HepG2 (cell line): Measurements from ENCODE around the gene OTUB2. TPM values are rescaled to one million over a fixed set of nuclear protein-coding genes. Genes with fewer than 3 reads are reported as not detected.
A peak's percentile ranks its signal among the peaks of the same experiment; 100 is the strongest.

Source experiments
- BCL6 ChIP-seq: IDR thresholded peaks from 2 replicates; pipeline ENCODE4 v1.6.1; 2016; ENCODE audit warnings: missing genetic modification reagents, missing compliant biosample characterization
- CBX5 ChIP-seq: sonication (generic); formaldehyde crosslinking; IDR thresholded peaks from 2 replicates; pipeline ENCODE4 v1.4.0; 2020; ENCODE audit warnings: missing genetic modification reagents, borderline replicate concordance
- CC2D1A ChIP-seq: sonication (generic); formaldehyde crosslinking; IDR thresholded peaks from 2 replicates; pipeline ENCODE4 v1.8.1; 2023; ENCODE audit warnings: mild to moderate bottlenecking, missing genetic modification reagents
- EED ChIP-seq: sonication (generic); formaldehyde crosslinking; IDR thresholded peaks from 2 replicates; pipeline ENCODE4 v1.5.0; 2020; ENCODE audit warnings: mild to moderate bottlenecking, missing genetic modification reagents
- GZF1 ChIP-seq: sonication (generic); formaldehyde crosslinking; IDR thresholded peaks from 2 replicates; pipeline ENCODE4 v1.5.1; 2020; ENCODE audit warnings: mild to moderate bottlenecking, missing genetic modification reagents
- HOXA3 ChIP-seq: sonication (generic); formaldehyde crosslinking; IDR thresholded peaks from 2 replicates; pipeline ENCODE4 v1.5.0; 2020; ENCODE audit warnings: missing genetic modification reagents
- KLF12 ChIP-seq: sonication (generic); formaldehyde crosslinking; IDR thresholded peaks from 2 replicates; pipeline ENCODE4 v1.4.0; 2020; ENCODE audit warnings: missing genetic modification reagents, borderline replicate concordance
- MIER3 ChIP-seq: IDR thresholded peaks from 2 replicates; pipeline ENCODE4 v1.6.1; 2016; ENCODE audit warnings: missing compliant biosample characterization, borderline replicate concordance
- NCOA2 ChIP-seq: sonication (generic); formaldehyde crosslinking; IDR thresholded peaks from 2 replicates; pipeline ENCODE4 v1.8.0; 2022; ENCODE audit warnings: inconsistent platforms
- SIN3A ChIP-seq: IDR thresholded peaks from 2 replicates; pipeline ENCODE4 v1.6.1; 2011; ENCODE audit warnings: low read depth, mild to moderate bottlenecking, control low read depth, low read length, borderline replicate concordance
- SNAI1 ChIP-seq: sonication (generic); formaldehyde crosslinking; IDR thresholded peaks from 2 replicates; pipeline ENCODE4 v1.5.0; 2020; ENCODE audit warnings: mild to moderate bottlenecking, missing genetic modification reagents, borderline replicate concordance
- SP2 ChIP-seq: sonication (generic); formaldehyde crosslinking; IDR thresholded peaks from 2 replicates; pipeline ENCODE4 v1.5.1; 2020; ENCODE audit warnings: mild to moderate bottlenecking, missing genetic modification reagents
- TAF15 ChIP-seq: fragments of 200-400 bp; formaldehyde crosslinking; IDR thresholded peaks from one replicate; pipeline ENCODE4 v1.6.1; 2018; ENCODE audit warnings: mild to moderate bottlenecking, low read depth, low read length; ENCODE audit not compliant: poor library complexity, severe bottlenecking
- TEAD3 ChIP-seq: optimal IDR thresholded peaks from 2 replicates; pipeline ENCODE3; 2016; ENCODE audit warnings: borderline replicate concordance
- ZFP36L1 ChIP-seq: sonication (generic); formaldehyde crosslinking; IDR thresholded peaks from 2 replicates; pipeline ENCODE4 v1.8.0; 2022; ENCODE audit warnings: mild to moderate bottlenecking, missing genetic modification reagents, moderate library complexity
- ZNF205 ChIP-seq: IDR thresholded peaks from 2 replicates; pipeline ENCODE4 v1.6.1; 2018; ENCODE audit warnings: missing biosample characterization, missing genetic modification reagents
- ZNF446 ChIP-seq: sonication (generic); formaldehyde crosslinking; IDR thresholded peaks from 2 replicates; pipeline ENCODE4 v1.5.0; 2020; ENCODE audit warnings: mild to moderate bottlenecking, missing genetic modification reagents
- ZNF460 ChIP-seq: sonication (generic); formaldehyde crosslinking; IDR thresholded peaks from 2 replicates; pipeline ENCODE4 v1.5.1; 2020; ENCODE audit warnings: missing genetic modification reagents, mild to moderate bottlenecking, borderline replicate concordance
- ZNF513 ChIP-seq: sonication (generic); formaldehyde crosslinking; conservative IDR thresholded peaks from 2 replicates; pipeline ENCODE4 v1.5.0; 2020; ENCODE audit warnings: missing genetic modification reagents
- ZNF546 ChIP-seq: sonication (generic); formaldehyde crosslinking; conservative IDR thresholded peaks from 2 replicates; pipeline ENCODE4 v1.8.1; 2023; ENCODE audit warnings: mild to moderate bottlenecking, missing genetic modification reagents
- ZNF549 ChIP-seq: sonication (generic); formaldehyde crosslinking; IDR thresholded peaks from 2 replicates; pipeline ENCODE4 v1.5.0; 2020; ENCODE audit warnings: missing genetic modification reagents
- ZNF580 ChIP-seq: IDR thresholded peaks from 2 replicates; pipeline ENCODE4 v1.6.1; 2016; ENCODE audit warnings: low read depth, borderline replicate concordance
- polyA plus RNA-seq, 8 experiments: library from polyadenylated mRNA; depleted of rRNA in 3 of 8; stranded (reverse) in 7 of 8; unstranded in 1 of 8; fragments of >200 nt; fragmentation: Illumina TruSeq in 4 of 8; extraction: Trizol in 4 of 8; gene quantifications; 2 replicates each; pipeline versions ENCODE4 v1.2.1 to v1.2.3, GENCODE V29; 2011 to 2016; ENCODE audit warnings: low read depth in 4 of 8, missing spikeins in 1 of 8, mixed read lengths in 1 of 8; ENCODE audit not compliant: insufficient read depth in 1 of 8
- total RNA-seq, 5 experiments: library from RNA; depleted of rRNA; stranded (reverse); fragments of >200 nt; fragmentation: Illumina TruSeq; extraction: Trizol; gene quantifications; 2 replicates each; pipeline ENCODE4 v1.2.3, GENCODE V29; 2016; ENCODE audit warnings: low read depth in 1 of 5
- TF ChIP-seq, protein P1 (sequence below): sonication (generic); formaldehyde crosslinking; IDR thresholded peaks from 2 replicates; pipeline ENCODE4 v1.4.0; 2020; ENCODE audit warnings: missing genetic modification reagents
- TF ChIP-seq, protein P2 (sequence below), 2 experiments: IDR thresholded peaks; 2 replicates each; pipeline ENCODE4 v1.6.1; 2011 to 2012; ENCODE audit warnings: low read length in 2 of 2, borderline replicate concordance in 1 of 2, low read depth in 1 of 2, mild to moderate bottlenecking in 1 of 2, moderate library complexity in 1 of 2

Gene OTUB2
- total and polyA plus RNA-seq, 2 of the 13 experiments (the other 11 are each of a cell fraction or from before 2014, with no cell fraction given): 2.2 to 2.4 TPM

DNA sequence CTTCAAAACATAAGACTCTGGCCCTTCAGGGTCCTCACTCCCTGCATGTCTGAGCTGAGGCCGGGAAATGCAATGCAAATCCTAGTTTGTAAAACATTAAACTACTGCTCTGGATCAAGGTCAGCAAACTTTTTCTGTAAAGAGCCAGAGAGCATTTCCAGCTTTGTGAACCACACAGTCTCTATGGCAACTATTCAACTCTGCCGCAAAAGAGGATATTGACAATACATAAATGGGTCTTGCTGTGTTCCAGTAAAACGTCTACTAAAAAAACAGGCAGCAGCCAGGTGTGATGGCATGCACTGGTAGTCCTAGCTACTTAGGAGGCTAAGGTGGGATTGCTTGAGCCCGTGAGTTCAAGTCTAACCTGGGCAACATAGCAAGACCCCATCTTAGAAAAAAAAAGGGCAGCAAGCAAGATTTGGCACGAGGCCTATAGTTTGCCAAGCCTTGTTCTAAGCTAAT is 32.6 kb downstream of the OTUB2 start (continued):
- TF ChIP-seq HOXA3 (CRISPR knock-in tag) (peak; percentile 63; the same call in 1 of the 2 replicates), SNAI1 (CRISPR knock-in tag) (no peak), CC2D1A (no peak), TEAD3 (peak; percentile 45), CBX5 (0 out of 2 replicates have a peak, but pooled peaks have one; percentile 38), BCL6 (CRISPR knock-in tag) (peak; percentile 35), GZF1 (no peak), ZNF446 (CRISPR knock-in tag) (no peak), EED (CRISPR knock-in tag) (no peak), ZNF460 (no peak), SIN3A (no peak), ZNF549 (CRISPR knock-in tag) (no peak), SP2 (no peak), ZNF513 (CRISPR knock-in tag) (no peak), ZNF205 (CRISPR knock-in tag) (0 out of 2 replicates have a peak, but pooled peaks have one; percentile 34), MIER3 (CRISPR knock-in tag) (0 out of 2 replicates have a peak, but pooled peaks have one; percentile 16), TAF15 (no peak), NCOA2 (CRISPR knock-in tag) (peak; percentile 87), ZNF580 (CRISPR knock-in tag) (no peak), ZNF546 (no peak), ZFP36L1 (no peak), KLF12 (CRISPR knock-in tag) (no peak)
- TF ChIP-seq, protein P1, sequence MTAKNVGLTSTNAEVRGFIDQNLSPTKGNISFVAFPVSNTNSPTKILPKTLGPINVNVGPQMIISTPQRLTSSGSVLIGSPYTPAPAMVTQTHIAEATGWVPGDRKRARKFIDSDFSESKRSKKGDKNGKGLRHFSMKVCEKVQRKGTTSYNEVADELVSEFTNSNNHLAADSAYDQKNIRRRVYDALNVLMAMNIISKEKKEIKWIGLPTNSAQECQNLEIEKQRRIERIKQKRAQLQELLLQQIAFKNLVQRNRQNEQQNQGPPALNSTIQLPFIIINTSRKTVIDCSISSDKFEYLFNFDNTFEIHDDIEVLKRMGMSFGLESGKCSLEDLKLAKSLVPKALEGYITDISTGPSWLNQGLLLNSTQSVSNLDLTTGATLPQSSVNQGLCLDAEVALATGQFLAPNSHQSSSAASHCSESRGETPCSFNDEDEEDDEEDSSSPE: no peak
- TF ChIP-seq, protein P2, sequence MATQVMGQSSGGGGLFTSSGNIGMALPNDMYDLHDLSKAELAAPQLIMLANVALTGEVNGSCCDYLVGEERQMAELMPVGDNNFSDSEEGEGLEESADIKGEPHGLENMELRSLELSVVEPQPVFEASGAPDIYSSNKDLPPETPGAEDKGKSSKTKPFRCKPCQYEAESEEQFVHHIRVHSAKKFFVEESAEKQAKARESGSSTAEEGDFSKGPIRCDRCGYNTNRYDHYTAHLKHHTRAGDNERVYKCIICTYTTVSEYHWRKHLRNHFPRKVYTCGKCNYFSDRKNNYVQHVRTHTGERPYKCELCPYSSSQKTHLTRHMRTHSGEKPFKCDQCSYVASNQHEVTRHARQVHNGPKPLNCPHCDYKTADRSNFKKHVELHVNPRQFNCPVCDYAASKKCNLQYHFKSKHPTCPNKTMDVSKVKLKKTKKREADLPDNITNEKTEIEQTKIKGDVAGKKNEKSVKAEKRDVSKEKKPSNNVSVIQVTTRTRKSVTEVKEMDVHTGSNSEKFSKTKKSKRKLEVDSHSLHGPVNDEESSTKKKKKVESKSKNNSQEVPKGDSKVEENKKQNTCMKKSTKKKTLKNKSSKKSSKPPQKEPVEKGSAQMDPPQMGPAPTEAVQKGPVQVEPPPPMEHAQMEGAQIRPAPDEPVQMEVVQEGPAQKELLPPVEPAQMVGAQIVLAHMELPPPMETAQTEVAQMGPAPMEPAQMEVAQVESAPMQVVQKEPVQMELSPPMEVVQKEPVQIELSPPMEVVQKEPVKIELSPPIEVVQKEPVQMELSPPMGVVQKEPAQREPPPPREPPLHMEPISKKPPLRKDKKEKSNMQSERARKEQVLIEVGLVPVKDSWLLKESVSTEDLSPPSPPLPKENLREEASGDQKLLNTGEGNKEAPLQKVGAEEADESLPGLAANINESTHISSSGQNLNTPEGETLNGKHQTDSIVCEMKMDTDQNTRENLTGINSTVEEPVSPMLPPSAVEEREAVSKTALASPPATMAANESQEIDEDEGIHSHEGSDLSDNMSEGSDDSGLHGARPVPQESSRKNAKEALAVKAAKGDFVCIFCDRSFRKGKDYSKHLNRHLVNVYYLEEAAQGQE (IDR thresholded peaks at IDR 0.05; ENCODE audit: borderline replicate concordance in 1 of 2, low read depth in 1 of 2, low read length in 2 of 2): no peak
